Measurements from ENCODE around the gene MFSD6L.
"Not testable (repeated sequence)": the region's sequence is repeated elsewhere in the genome, so short reads cannot be mapped to it uniquely, and the experiment has no call there.

Gene MFSD6L

DNA sequence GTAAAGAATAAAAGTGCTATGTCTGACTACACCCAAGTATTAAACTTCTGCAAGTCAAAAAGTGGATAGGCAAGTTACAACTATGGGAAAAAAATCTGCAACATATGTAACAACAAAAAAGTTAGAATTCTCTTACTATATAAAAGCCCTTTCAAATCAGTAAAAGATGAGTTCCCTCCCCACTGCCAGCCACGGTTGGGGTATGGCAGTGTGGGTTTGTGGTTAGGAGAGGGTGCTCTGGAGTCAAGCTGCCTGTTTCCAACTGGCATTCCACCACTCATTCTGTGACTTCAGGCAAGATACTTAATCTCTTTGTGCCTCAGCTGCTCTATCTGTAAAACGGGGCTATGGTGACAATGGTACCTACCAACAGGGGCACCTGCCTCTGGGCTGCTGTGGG lies 26.6 kb upstream of the MFSD6L start:
- DNase-seq, result no peak

DNA sequence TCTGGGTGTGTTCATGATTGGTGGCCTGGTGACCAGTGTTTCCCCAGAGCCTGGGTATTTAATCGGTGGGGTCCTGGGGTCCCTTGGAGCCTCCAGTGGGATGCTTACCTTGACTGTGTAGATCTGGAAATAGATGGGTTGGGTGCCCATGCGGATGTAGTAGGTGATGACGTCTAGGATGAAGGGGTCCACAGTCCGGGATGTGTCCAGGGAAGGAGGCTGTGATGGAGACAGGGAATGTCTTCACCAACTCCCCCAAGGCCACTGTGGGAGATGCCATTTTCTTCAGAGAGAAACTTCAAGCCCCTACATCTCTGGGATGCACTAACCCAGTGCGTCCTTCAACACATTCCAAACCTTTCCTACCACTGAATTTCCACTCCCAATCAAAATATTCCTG lies 24.1 kb upstream of the MFSD6L start:
- DNase-seq, result no peak

DNA sequence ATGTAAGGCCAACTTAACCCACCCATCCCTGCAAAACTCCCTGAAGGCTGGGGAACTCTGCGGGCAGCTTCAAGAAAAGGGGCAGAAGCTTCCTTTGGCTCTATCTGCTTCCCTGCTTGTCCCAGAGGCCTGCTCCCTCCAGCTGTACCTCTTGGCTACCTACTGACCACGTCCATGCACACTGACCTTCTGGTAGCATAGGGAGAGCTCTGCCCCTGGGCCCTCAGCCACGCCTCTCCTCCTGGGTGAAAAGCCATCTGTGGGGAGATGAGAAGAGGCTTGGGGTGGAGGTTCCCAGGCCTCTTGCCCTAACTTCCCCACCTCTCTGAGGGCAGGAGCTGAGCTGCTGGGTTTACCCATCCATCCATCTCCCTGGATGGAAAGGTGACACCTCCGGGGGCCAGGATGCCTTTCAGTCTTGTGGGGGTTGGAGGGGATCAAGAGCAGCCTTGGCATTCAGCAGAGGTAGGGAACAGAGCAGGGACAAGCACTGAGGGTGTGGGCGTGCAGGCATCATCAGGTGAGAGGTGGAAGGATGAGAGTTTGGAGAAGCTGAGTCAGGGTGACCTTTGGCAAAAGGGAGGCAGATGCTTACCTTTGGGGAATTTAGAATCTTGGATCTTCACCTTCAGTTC lies 23.4 kb upstream of the MFSD6L start:
- no peak for DNase-seq

DNA sequence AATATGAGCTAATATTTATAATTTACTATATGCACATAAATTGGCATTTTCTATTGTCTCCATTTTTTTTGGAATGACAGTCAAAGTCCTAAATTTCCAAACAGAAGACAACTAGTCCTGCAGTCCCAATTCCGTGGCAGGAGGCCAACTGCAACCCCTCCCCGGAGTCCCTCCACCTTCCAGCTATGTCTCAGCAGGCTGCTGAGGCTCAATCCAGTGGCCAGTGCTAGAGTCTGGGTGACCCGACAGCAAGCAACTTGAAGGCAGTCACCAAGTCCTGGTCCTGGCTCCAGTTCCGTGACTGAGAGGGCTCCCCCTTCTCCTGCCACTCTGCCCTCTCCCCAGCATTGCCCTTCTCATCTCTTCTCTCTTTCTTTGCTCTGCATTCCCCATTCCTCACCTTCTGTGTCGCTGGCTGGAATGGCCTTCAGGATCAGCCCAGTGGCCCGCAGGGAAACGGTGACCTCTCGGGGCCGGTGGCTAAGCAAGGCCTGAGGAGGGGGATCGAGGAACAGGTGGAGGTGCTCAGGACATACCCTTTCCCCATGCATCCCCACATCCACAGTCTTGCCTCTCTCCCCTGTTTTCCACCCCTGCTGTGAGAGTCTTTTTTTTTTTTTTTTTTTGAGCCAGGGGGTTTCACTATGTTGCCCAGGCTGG lies 22.4 kb upstream of the MFSD6L start:
- DNase-seq, result no peak

DNA sequence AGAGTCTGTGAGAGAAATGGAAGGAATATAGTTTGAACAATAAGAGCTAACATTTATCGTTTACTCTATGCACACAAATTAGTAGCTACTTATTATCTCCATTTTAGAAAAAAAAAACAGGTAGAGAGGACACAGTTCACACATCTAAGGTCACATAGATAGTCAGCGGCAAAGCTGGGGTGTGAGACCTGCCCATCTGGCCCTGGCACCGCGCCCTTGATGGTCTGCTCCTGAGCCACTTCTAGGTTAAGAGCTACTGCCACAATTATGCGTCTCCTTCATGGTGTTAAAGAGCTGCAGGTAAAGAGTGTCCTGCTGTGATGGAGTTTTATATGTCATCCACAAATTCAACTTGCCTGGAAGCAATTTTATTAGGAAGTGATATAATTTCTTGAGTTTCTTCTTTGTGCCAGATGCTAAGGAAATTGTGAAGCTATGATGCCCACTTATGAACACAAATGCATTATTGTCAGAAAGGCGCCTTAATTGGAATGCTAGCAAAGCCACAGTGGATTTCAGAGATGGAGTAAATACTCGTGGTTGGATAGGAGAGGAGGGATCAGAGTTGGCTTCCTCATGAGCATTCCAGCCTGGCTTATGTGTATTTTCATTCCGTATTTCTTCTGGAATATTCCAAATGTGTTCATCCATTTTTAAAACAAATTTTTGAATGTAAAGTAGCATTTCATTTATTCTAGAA lies 21.3 kb upstream of the MFSD6L start:
- no peak for DNase-seq

DNA sequence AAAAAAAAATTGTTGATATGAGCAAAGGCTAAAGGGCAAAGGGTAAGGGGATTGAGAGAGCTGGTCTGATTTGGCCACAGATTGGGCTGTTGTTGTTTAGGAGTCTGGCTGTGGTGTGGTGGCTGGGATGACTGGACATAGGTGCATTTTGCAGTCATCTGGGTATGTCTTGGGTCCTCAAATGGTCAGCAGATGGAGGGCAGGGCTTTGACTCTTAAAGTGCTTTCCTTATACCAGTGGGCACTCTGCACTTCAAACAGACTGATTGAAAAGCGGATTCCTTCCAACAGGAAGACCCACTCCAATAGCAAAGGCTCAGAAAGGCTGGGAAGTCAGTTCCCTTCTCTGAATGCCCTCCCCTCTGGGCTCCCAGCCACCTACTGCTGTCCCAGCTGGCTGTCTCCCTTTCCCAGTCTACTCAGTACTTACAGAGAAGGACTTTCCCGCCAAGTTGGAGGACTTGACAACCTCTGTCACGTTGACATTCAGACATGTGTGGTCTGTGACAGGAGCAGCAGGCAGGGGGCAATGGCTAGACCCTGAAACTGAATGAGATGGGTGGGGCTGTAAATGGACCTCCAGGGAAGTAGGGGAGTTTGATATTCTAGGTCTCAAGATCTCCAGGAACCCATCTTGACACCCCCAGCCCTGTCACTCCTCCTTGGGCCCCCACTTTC lies 19.6 kb upstream of the MFSD6L start:
- no peak for DNase-seq

DNA sequence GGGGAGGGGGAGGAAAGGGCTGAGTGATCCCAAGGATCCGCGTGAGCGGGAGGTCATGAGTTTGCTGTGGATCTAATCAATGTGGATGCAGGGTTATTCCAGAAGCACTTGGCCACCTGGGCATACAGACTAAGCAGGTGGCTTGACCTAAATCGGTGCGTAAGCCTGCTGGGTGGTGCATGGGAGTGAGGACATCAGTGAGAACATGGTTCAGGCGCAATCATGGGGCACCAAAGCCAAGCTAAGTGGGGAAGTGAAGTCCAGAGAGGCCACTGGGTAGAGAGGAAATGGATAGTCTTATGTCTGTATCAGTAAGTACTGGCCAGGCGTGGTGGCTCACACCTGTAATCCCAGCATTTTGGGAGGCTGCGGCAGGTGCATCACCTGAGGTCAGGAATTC lies 18.9 kb upstream of the MFSD6L start:
- DNase-seq, result no peak

DNA sequence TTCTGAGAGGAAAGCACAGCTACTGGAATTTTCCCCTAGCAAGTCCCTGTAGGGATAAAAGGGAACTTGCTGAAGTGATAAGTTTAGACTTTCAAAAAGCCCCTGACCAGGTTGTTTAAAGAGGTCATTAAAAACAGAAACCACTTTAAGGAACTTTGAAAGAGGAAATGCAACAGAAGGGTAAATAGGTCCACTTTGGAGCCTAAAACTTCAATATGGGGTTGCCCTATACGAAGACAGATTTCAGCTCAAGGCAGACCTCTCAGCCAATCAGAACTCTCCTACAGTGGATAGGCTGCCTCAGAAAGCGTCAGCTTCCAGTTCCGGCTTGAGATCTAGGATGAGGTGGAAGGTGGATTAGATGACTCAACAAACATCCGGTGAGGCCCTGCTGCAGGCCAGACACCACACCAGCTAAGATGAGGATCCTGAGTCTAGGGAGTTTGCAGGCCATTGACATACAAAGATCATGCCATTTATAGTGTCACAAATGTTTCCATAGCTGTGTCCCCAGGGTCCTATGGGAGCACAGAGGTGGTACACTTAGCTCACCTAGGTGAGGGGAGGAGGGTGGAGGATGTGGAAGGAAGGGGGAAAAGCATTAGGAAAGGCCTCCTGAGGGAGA lies 7.9 kb upstream of the MFSD6L start:
- DNase-seq, result no peak

DNA sequence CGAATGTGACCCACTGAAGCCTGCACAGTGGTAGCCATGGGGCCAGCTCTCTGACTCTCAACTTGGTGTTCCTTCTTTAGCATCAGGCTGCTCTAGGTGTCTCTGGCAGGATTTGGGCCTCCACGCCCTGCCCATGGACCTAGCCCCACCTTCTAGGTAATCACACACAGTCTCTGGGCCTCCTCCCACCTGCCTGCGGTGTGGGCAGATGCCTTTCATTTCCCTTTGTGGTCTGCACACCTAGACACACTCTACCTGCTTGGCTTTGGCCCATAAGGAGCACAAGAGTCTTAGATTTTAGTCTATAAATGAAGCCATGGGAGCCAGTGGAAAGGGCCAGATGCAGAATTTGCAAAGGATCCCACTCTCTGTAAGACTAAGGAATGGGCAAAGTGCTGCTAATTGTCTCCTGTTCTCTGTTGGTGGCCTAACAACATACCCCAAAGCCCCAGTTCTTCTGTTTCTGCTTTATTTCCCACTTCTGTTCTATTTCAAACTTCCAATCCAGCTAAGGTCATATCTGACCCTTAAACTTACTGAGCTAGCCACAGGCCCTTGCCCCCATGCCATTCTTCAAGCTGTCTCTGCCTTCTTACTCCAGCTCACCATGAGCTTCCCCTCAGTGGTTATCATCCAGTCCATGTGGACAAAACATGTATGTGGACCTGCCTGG lies 7.2 kb upstream of the MFSD6L start:
- no peak for DNase-seq

DNA sequence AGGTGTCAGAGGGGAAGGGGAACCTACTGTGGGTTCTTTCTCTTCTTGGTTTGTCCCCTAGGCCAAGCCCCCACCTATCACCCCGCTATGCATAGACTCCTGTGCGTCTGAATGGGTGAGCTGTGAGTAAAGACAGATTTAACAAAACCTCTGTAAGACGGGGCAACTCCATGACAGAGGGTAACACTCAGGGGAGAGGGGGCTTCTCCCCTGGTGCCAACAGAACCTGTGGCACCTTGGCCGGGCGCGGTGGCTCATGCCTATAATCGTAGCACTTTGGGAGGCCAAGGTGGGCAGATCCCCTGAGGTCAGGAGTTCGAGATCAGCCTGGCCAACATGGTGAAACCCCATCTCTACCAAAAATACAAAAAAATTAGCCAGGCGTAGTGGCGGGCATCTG lies 6.2 kb upstream of the MFSD6L start:
- DNase-seq, result not testable (repeated sequence)

DNA sequence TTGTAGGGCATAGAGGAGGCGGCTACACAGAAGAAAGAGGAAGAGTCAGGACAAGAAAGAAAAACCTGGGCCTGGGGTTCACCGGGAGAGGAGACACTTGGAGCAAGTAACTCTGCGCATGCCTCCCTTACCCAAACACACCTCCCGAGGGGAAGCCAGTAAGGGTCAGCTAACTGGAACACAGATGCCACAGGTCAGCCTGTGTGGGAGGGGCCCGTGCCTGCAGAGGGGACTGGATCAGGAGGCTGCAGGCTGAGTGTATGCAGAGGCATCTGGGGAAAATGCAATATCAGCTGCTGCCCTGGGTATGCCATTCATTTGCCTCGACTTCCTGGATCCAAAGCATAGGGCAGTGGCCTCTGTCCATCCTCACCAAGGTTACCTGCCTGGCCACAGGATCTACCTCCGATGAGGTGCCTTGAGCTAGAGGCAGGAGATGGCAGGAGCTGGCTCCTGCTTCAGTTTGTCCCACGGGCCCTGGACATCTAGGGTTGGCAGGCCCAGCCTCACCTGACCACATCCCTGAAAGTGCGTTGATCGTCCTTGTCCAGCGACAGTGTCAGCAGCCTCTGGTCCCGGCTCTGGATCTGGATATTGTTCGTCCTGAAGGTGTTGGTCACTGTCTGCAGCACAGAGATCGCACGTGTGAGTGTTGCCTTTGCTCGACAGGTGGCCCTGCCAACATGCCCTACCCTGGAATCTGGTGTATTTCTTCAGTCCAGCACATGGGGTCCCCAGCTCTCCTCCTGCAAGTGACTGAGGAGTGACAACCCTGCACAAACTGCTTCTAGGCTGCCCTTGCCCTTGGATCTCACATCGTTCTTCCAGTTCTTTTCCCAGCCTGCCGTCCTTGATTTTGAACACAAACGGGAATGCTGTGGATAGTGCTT lies 4.6 kb upstream of the MFSD6L start:
- no peak for DNase-seq

DNA sequence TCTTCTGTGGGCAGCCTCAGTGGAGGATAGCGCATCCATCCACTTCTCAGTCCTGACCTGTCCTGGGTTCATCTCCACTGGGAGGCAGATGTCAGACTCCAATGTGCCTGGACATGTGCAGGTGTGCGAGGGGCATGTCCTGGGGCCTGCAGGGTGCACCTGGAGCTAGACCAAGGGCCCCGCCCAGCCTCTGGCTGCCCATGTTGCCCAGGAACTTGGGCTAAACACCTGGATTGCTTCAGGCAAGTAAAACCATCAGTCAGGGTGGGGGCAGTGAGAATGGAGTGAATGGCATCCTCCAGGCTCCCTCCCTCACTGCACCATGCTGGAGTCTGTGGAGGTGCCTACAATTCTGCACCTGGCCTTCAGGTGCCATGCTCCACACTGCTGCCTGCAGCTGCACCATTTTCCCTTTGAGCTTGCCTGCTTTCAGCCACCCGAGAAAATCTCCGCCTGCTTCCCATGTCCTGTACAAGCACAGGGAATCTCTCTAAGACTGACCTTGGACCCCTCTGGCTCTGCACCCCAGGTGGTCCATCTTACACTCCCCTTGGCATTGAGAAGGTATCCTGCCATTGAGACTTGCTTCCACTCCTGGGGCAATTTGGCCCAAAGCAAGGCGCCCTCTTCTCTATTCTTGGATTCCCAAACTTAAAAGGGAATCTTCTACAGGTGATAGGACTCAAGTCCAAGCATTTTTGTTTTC lies 2.1 kb upstream of the MFSD6L start:
- no peak for DNase-seq

DNA sequence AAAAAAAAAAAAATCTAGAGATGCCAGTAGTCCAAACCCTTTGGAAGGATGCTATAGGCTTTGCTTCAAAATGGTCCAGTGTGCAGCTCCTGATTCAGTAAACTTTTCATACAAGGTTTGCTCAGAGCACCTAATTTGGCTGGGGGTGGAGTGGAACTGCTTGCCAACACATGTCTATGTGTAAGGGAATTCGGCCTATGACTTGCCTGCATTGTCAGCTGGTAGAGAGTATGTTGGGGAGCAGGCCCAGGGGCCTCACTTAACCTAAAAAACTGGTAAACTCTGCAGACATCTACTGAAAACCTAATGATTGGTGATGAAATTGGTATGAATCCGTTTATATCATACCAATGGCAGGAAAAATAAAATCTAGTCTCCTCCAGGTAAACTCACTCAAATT lies 1.5 kb upstream of the MFSD6L start:
- no peak for DNase-seq

DNA sequence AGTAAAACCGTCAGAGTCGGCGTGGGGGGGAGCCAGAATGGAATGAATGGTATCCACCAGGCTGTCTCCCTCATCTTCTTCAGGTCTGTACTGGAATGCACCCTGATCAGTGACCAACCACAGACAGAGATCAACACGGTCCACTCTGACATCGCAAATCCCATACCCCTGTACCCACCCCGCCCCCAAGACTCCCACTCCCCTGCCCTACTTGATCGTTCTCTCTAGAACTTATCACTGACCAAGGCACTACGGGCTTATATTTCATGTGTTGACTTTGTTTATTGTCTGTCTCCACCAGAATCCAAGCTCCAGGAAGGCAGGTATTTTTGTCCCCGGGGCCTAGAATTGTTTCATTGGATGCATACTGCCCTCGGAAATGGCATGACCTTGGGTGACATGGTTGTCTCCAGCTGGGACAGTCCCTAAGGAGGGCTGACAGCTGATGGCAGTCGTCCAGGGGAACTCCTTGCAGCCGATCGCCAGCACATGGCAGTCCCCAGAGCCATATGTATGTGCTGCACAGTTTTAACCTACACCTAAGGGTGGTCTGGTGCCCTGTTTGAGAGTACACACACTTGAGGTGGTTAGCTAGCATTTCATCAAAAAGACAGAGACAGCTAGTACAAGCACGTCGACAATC lies 526 bp upstream of the MFSD6L start:
- DNase-seq, result no peak

DNA sequence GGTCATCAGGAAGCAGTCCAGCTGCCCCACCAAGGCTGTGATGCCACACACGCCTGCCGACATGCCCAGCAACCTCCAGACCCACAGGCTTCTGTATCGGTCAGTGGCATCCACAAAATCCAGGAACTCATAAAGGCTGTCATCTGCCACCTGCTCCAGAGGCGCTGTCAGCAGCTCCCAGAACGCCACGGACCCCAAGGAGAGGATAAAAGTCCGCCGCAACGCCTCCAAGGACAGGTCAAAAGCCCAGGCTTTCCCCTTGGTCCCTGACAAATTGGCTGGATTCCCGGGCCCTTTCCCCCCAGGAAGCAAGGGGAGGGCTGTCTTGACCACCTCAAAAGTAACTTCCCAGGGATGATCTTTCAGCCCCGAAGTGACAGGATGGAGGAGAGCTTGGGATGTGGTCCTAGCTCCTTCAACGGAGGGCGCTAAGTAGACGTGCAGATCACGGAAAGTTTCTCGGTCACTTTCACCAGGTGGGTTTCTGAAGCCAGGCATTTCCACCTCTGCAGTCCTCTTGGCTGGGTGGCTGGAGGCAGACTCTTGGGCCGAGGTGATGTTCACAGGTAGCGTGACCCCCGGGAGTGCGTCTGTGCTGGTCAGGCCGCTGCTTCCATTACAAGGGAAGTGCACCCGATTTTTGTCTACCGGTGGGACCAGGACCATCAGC lies 854 bp downstream of the MFSD6L start:
- no peak for DNase-seq

DNA sequence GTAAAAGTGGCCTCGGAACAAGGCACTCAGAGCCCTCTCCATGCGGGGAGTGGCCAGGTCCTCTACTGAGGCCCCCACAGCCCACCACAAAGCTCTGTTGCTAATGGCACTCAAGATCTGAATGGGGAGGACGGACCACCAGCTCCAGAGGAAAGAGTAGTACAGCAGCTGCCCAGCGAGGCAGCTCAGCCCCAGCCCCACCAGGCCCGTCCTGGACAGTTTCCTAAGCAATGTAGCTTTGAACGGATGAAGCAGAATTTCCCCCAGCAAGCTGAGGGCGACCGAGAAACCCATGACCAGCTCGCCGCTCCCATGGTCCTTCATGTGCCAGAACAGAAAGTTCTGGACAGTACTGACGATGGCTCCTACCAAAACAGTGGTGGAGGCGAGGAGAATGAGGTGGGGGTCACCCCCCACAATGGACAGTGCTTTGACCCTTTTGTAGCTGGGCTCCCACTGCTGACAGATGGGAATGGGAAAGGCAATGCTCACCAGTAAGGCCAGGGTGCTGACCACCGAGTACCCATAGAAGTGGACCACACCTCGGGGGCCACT lies 1.5 kb downstream of the MFSD6L start:
- no peak for DNase-seq

DNA sequence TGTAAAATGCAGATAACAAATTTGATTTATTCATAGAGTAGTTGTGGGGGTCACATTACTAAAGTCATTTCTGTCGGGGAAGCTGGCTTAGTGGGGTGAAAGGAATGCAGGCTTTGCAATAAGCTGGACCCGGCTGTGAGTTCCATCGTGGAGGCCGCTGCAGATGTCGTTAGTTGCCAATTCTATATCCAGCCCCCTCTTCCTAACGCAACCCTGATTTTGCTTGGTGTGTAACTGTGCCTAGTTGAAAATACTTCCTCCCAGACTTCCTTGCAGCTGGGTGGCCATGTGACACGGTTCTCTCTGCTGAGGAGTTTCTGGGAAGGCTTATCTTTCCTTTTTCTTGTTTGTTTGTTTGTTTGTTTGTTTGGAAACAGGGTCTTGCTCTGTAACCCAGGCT lies 4.5 kb downstream of the MFSD6L start:
- no peak for DNase-seq

DNA sequence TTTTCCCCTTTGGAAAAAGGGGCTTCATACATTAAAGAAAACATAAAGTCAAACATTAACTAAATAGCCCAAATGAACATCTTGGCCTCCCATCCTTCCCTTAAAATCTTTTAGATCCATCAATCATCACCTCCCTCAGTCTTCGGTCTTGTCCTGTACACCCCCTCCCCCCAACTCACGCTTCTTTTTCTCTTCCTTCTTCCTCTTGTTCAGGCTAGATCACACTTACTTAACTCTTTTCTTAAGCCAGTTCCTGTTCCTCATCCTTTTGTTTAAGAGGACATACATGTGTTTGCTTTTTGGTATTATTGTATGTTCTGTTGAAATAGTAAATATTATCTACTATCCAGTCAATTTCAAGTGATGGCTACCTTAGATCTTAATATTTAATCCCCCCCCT lies 5.5 kb downstream of the MFSD6L start:
- DNase-seq, result no peak

DNA sequence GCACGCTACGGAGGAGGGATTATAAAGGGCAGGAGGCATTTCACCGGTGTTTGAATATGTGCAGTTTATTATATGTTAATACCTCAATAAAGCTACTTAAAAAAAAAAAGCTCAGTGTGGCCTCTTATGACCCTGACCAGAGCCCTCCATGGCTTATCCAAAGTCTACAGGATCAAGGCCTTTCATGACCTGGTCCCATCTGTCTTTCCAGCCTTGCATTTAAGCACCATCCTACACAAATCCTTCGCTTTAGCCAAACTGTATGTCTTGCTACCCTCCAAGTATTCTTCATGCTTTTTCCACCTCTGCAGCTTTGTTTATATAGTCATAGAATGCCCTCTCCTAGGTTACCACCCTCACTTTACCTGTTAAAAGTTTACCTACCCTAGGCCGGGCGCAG lies 6.5 kb downstream of the MFSD6L start:
- no peak for DNase-seq

DNA sequence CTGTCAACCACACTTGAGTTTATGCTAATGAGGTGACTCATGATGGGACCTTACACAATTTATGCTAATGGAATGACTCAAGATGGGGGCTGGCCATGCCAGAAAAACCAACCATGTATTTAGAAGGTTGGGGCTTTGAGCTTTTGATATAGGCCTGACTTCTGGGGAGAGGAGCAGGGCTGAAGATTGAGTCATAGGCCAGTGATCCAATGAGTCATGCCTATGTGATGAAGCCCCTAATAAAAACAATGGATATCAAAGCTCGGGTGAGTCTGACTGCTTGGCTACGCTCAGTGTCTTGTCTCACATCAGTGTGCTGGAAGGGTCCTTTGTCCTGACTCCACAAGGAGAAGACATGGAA lies 7.3 kb downstream of the MFSD6L start:
- DNase-seq, result no peak

All from cerebellar nuclear complex (tissue), 1 donor.